ENCODE results near the gene CSTF2T. TPM values are rescaled to one million over a fixed set of nuclear protein-coding genes. Genes with fewer than 3 reads are reported as not detected.

The CSTF2T gene
- total RNA-seq: 17.2 and 29.4 TPM in 2 replicates

- DNase-seq (ENCODE audit: low read depth in 2 of 2): peak; percentile 96 to 97
These were observed at the start of gene CSTF2T for GRCh38 chr10:51699475-51700227. Gene CSTF2T, minus strand, starts transcription at chr10:51699595. Its CDS starts 46 bp downstream, at chr10:51699549.

- no peak for DNase-seq (ENCODE audit: low read depth in 2 of 2)
These were observed 49.6 kb upstream of the CSTF2T start for GRCh38 chr10:51748959-51749358.

- DNase-seq (ENCODE audit: low read depth in 2 of 2): no peak
These were observed 47.8 kb upstream of the CSTF2T start for GRCh38 chr10:51747216-51747615.

- DNase-seq (ENCODE audit: low read depth in 2 of 2): no peak
These were observed 46.0 kb upstream of the CSTF2T start for GRCh38 chr10:51745397-51745796.

- DNase-seq (ENCODE audit: low read depth in 2 of 2): no peak
These were observed 45.0 kb upstream of the CSTF2T start for GRCh38 chr10:51744235-51745000.

- no peak for DNase-seq (ENCODE audit: low read depth in 2 of 2)
These were observed 43.8 kb upstream of the CSTF2T start for GRCh38 chr10:51743146-51743545.

- no peak for DNase-seq (ENCODE audit: low read depth in 2 of 2)
These were observed 33.7 kb upstream of the CSTF2T start for GRCh38 chr10:51733057-51733456.

- no peak for DNase-seq (ENCODE audit: low read depth in 2 of 2)
These were observed 30.6 kb upstream of the CSTF2T start for GRCh38 chr10:51729822-51730555.

GRCh38 chr10:51724038-51724437, 24.6 kb upstream of the CSTF2T start:
- DNase-seq (ENCODE audit: low read depth in 2 of 2): no peak

GRCh38 chr10:51718804-51719291, 19.5 kb upstream of the CSTF2T start:
- DNase-seq (ENCODE audit: low read depth in 2 of 2): peak in 1 of 2 donors; percentile 1

- DNase-seq (ENCODE audit: low read depth in 2 of 2): no peak
These were observed 17.6 kb upstream of the CSTF2T start for GRCh38 chr10:51716981-51717380.

GRCh38 chr10:51711519-51711891, 12.1 kb upstream of the CSTF2T start:
- DNase-seq (ENCODE audit: low read depth in 2 of 2): no peak

GRCh38 chr10:51709324-51709972, 10.1 kb upstream of the CSTF2T start:
- DNase-seq (ENCODE audit: low read depth in 2 of 2): no peak

- no peak for DNase-seq (ENCODE audit: low read depth in 2 of 2)
These were observed 9.2 kb upstream of the CSTF2T start for GRCh38 chr10:51708609-51709008.

GRCh38 chr10:51707821-51708424, 8.5 kb upstream of the CSTF2T start:
- DNase-seq (ENCODE audit: low read depth in 2 of 2): no peak

GRCh38 chr10:51707392-51707791, 8.0 kb upstream of the CSTF2T start:
- DNase-seq (ENCODE audit: low read depth in 2 of 2): no peak

GRCh38 chr10:51706225-51706624, 6.8 kb upstream of the CSTF2T start:
- DNase-seq (ENCODE audit: low read depth in 2 of 2): no peak

- no peak for DNase-seq (ENCODE audit: low read depth in 2 of 2)
These were observed 6.4 kb upstream of the CSTF2T start for GRCh38 chr10:51705774-51706173.

GRCh38 chr10:51700228-51700817, 928 bp upstream of the CSTF2T start:
- DNase-seq (ENCODE audit: low read depth in 2 of 2): peak; percentile 17 to 29

GRCh38 chr10:51699145-51699474, 285 bp downstream of the CSTF2T start:
- no peak for DNase-seq (ENCODE audit: low read depth in 2 of 2)
